HCT116 (cell line): ENCODE results near the gene DOCK1. TPM values are rescaled to one million over a fixed set of nuclear protein-coding genes. Genes with fewer than 3 reads are reported as not detected.

Experiments used
- ATAC-seq: fragments of 200-7000 bp; cut with Tn5 transposase; 2 replicates; pipeline ENCODE4 v1.9.1; 2020; ENCODE audit warnings: mild to moderate bottlenecking, moderate library complexity
- BruUV-seq: library from RNA; stranded (reverse); fragments of 400-500 nt; replicated peaks from 2 replicates; lab custom pipeline; 2021; lab: Mats Ljungman, UMichigan
- CTCF ChIA-PET: fragments of 300-600 bp; sonication (Branson Sonifier 250); formaldehyde crosslinking; loops from one replicate; lab custom pipeline; 2021; ENCODE audit warnings: antibody characterized with exemption; lab: Charles Lee
- POLR2A ChIA-PET: fragments of 300-600, 350-600 bp; sonication (Branson Sonifier 250); formaldehyde crosslinking; loops from one replicate; lab custom pipeline; 2021; ENCODE audit warnings: antibody characterized with exemption; lab: Charles Lee
- RAD21 ChIA-PET, 2 experiments: fragments of 300-600 bp; sonication (Branson Sonifier 250); formaldehyde crosslinking; loops; one replicate each; lab custom pipeline; 2023; ENCODE audit warnings: low total read pairs in 2 of 2; ENCODE audit not compliant: uncharacterized antibody in 2 of 2, unreplicated experiment in 2 of 2, low non-redundant PET in 1 of 2; lab: Charles Lee
- DNase-seq: peaks from one replicate; pipeline ENCODE4 v3.0.0-alpha.2; 2010; ENCODE audit warnings: low read depth, low spot score
- H2AFZ ChIP-seq: fragments of 200-600 bp; shearing (Covaris generic), sonication (generic); 2 replicates; pipeline ENCODE4 v1.6.1; 2017; ENCODE audit warnings: low read depth, mixed run types, mixed read lengths, antibody characterized with exemption, low read length; ENCODE audit not compliant: poor library complexity, severe bottlenecking
- H3K27ac ChIP-seq: 2 replicates; pipeline ENCODE4 v1.5.1; 2012; ENCODE audit warnings: low read depth, low read length
- H3K27me3 ChIP-seq: fragments of 200-600 bp; sonication (generic); 2 replicates; pipeline ENCODE4 v1.6.1; 2016; ENCODE audit warnings: mixed run types, low read length, mixed read lengths; ENCODE audit not compliant: insufficient read depth
- H3K36me3 ChIP-seq, 2 experiments: fragments of 200-500 bp in 1 of 2; fragments of 200-600 bp in 1 of 2; sonication (Bioruptor generic) in 1 of 2; sonication (generic) in 1 of 2; 2 replicates each; pipeline versions ENCODE4 v1.5.1 to v1.6.1; 2014 to 2016; ENCODE audit warnings: low read length in 2 of 2, inconsistent platforms in 1 of 2, mixed read lengths in 1 of 2, mixed run types in 1 of 2; ENCODE audit not compliant: insufficient read depth in 2 of 2, control insufficient read depth in 1 of 2
- H3K4me1 ChIP-seq, 2 experiments: fragments of 200-600 bp in 1 of 2; sonication (generic) in 1 of 2; 2 replicates each; pipeline versions ENCODE4 v1.5.1 to v1.6.1; 2012 to 2017; ENCODE audit warnings: low read length in 2 of 2, inconsistent platforms in 1 of 2, mild to moderate bottlenecking in 1 of 2, mixed read lengths in 1 of 2, mixed run types in 1 of 2, moderate library complexity in 1 of 2; ENCODE audit not compliant: insufficient read depth in 2 of 2, control insufficient read depth in 1 of 2
- H3K4me2 ChIP-seq: fragments of 200-600 bp; sonication (generic); 2 replicates; pipeline ENCODE4 v1.6.1; 2017; ENCODE audit warnings: mixed run types, low read length, mixed read lengths
- H3K4me3 ChIP-seq, 2 experiments: fragments of 200-600 bp in 1 of 2; sonication (generic) in 1 of 2; replicated peaks in 1 of 2; 2 replicates each; pipeline ENCODE4 v1.5.1; 2011 to 2016; ENCODE audit warnings: low read length in 2 of 2, control low read depth in 1 of 2, low read depth in 1 of 2, mild to moderate bottlenecking in 1 of 2, mixed read lengths in 1 of 2, mixed run types in 1 of 2
- H3K79me2 ChIP-seq: fragments of 200-600 bp; sonication (generic); 2 replicates; pipeline ENCODE4 v1.6.1; 2017; ENCODE audit warnings: mild to moderate bottlenecking, mixed run types, low read length, moderate library complexity, mixed read lengths; ENCODE audit not compliant: insufficient read depth
- H3K9ac ChIP-seq: fragments of 200-600 bp; sonication (generic); 2 replicates; pipeline ENCODE4 v1.6.1; 2016; ENCODE audit warnings: low read length, mixed read lengths
- H3K9me2 ChIP-seq: fragments of 200-600 bp; sonication (generic), shearing (Covaris generic); 2 replicates; pipeline ENCODE4 v1.6.1; 2017; ENCODE audit warnings: mixed run types, mild to moderate bottlenecking, moderate library complexity; ENCODE audit not compliant: insufficient read depth
- H3K9me3 ChIP-seq, 2 experiments: fragments of 200-500 bp in 1 of 2; fragments of 200-600 bp in 1 of 2; sonication (Bioruptor generic) in 1 of 2; sonication (generic) in 1 of 2; 2 replicates each; pipeline ENCODE4 v1.6.1; 2014 to 2017; ENCODE audit warnings: low read length in 2 of 2, mixed read lengths in 2 of 2, inconsistent platforms in 1 of 2, low read depth in 1 of 2, mild to moderate bottlenecking in 1 of 2, mixed run types in 1 of 2, moderate library complexity in 1 of 2; ENCODE audit not compliant: control insufficient read depth in 1 of 2, insufficient read depth in 1 of 2
- H4K20me1 ChIP-seq: fragments of 200-600 bp; sonication (generic), shearing (Covaris generic); 2 replicates; pipeline ENCODE4 v1.6.1; 2017; ENCODE audit warnings: mixed run types, mild to moderate bottlenecking, moderate library complexity; ENCODE audit not compliant: insufficient read depth
- CBX3 ChIP-seq: IDR thresholded peaks from 2 replicates; pipeline ENCODE4 v1.6.1; 2012; ENCODE audit warnings: low read depth
- EGR1 ChIP-seq: IDR thresholded peaks from 2 replicates; pipeline ENCODE4 v1.6.1; 2012; ENCODE audit warnings: low read depth
- EZH2phosphoT487 ChIP-seq: fragments of 200-600 bp; IDR thresholded peaks from 2 replicates; pipeline ENCODE4 v1.6.1; 2018; ENCODE audit warnings: antibody characterized with exemption, borderline replicate concordance
- POLR2A ChIP-seq: IDR thresholded peaks from 2 replicates; pipeline ENCODE4 v1.7.0; 2011; ENCODE audit warnings: borderline replicate concordance; ENCODE audit not compliant: insufficient read depth, insufficient read length; ENCODE audit errors: extremely low read depth
- RAD21 ChIP-seq: IDR thresholded peaks from 2 replicates; pipeline ENCODE4 v1.6.1; 2012; ENCODE audit warnings: low read depth, mild to moderate bottlenecking
- SRF ChIP-seq: IDR thresholded peaks from 2 replicates; pipeline ENCODE4 v1.6.1; 2012; ENCODE audit warnings: low read depth
- TCF7L2 ChIP-seq: IDR thresholded peaks from 2 replicates; pipeline ENCODE4 v1.7.0; 2011; ENCODE audit warnings: borderline replicate concordance, inconsistent platforms; ENCODE audit not compliant: insufficient read depth, insufficient read length; ENCODE audit errors: extremely low read depth
- YY1 ChIP-seq: IDR thresholded peaks from 2 replicates; pipeline ENCODE4 v1.6.1; 2011; ENCODE audit warnings: low read length, low read depth, moderate library complexity, mild to moderate bottlenecking; ENCODE audit not compliant: insufficient replicate concordance; ENCODE audit errors: extremely low read depth
- ZFX ChIP-seq: fragments of 450-650 bp; IDR thresholded peaks from 2 replicates; pipeline ENCODE4 v1.6.1; 2017
- intact Hi-C: fragments of 100-400 bp; cut with micrococcal nuclease; formaldehyde crosslinking; loops from 2 replicates; pipeline ENCODE4 v1.10.0; 2022
- total RNA-seq: library from RNA; stranded (reverse); gene quantifications from one replicate; pipeline ENCODE4 v1.2.1, GENCODE V29; 2021; ENCODE audit not compliant: unreplicated experiment
- TF ChIP-seq, protein P1 (sequence below), 3 experiments: fragments of 200-600 bp in 1 of 3; sonication (generic) in 1 of 3; IDR thresholded peaks in 2 of 3; conservative IDR thresholded peaks in 1 of 3; 2 replicates each; pipeline ENCODE4 v1.5.1; 2012 to 2017; ENCODE audit warnings: low read depth in 2 of 3, low read length in 2 of 3, antibody characterized with exemption in 1 of 3, borderline replicate concordance in 1 of 3, control low read depth in 1 of 3, mild to moderate bottlenecking in 1 of 3, mixed read lengths in 1 of 3, mixed run types in 1 of 3, moderate library complexity in 1 of 3; ENCODE audit not compliant: insufficient read depth in 1 of 3
- TF ChIP-seq, protein P2 (sequence below): IDR thresholded peaks from 2 replicates; pipeline ENCODE4 v1.6.1; 2012; ENCODE audit warnings: low read depth
- TF ChIP-seq, protein P3 (sequence below): IDR thresholded peaks from 2 replicates; pipeline ENCODE4 v1.6.1; 2011; ENCODE audit warnings: mild to moderate bottlenecking, low read length, moderate library complexity; ENCODE audit not compliant: insufficient replicate concordance; ENCODE audit errors: extremely low read depth

Gene DOCK1
- total RNA-seq, 1 experiment from 2014 or later = 46.5 TPM

DNA sequence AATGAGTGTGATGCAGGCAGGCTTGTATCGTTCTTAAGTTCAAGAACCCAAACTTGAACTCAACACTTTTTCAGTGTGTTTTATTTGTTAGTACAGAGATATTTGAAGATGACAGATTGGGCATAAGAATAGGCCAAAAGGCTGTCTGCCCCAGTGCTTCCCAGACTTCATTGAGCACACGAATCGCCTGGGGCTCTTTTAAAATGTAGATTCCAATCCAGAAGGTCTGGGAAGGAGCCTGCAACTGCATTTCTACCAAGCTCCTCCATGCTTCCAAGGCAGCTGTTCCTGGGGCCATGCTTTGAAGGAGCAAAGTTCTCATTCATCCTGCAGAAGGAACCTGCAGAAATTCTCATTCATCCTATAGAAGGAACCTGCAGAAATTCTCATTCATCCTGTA lies 405.7 kb downstream of the DOCK1 start:
- H3K27me3 ChIP-seq = no peaks in the 10 kb centered on the region
- H3K36me3 ChIP-seq = no peaks in the 10 kb centered on the region
- intact Hi-C loops = no loop called here
- no peak overlapping the region for H3K9ac ChIP-seq
- no peaks in the 10 kb centered on the region for H4K20me1 ChIP-seq
- DNase-seq = no peak
- BruUV-seq = no TSS peak
- no peaks in the 10 kb centered on the region for H3K4me1 ChIP-seq
- ChIA-PET RAD21 (no interaction called here), POLR2A (no interaction called here), CTCF (no interaction called here)
- no peak overlapping the region for H3K4me3 ChIP-seq
- no peak for ATAC-seq
- no peaks in the 10 kb centered on the region for H3K9me2 ChIP-seq
- no peak overlapping the region for H3K4me2 ChIP-seq
- TF ChIP-seq RAD21 (no peak), ZFX (no peak), EZH2phosphoT487 (no peak), TCF7L2 (no peak), POLR2A (no peak)
- H2AFZ ChIP-seq = no peak overlapping the region
- no peaks in the 10 kb centered on the region for H3K9me3 ChIP-seq
- no peaks in the 10 kb centered on the region for H3K79me2 ChIP-seq
- H3K27ac ChIP-seq = no peak overlapping the region

DNA sequence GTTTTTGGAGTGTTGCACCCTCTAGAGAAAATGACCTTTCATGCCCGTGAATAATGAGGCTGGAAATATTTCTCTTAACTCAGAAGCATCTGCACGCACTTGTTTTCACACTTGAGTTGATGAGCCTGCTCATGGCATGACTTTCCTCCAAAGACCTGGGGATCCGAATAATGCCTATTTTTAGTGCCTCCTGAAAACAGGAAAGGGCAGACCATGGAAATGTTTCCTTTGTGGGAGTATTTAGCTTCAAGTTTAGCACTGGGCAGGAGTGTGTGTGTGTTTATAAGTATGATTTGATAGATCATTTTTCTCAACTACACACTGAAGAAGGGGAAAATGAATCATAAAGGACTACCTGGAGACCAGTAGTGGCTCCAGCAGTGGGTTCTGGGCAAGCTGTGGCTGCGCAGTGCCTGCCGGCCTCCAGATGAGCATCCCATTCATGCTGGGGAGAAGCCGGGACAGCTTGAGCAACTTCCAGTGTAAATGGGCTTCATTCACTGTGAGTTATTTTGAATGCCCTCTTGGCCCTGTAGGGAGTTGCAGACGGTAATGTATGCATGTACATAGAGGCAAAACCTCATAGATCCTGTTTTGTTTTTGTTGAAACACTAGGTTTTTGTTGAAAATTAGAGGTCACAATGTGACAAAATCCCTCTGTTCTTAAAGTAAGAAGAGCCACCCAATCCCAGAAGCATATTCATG lies 408.9 kb downstream of the DOCK1 start:
- no peaks in the 10 kb centered on the region for H3K27me3 ChIP-seq
- no TSS peak for BruUV-seq
- no peaks in the 10 kb centered on the region for H3K36me3 ChIP-seq
- no peak overlapping the region for H3K4me3 ChIP-seq
- no peaks in the 10 kb centered on the region for H3K79me2 ChIP-seq
- no peak overlapping the region for H2AFZ ChIP-seq
- no peaks in the 10 kb centered on the region for H3K9me2 ChIP-seq
- DNase-seq (no peak), ATAC-seq (no peak)
- intact Hi-C loops = no loop called here
- POLR2A ChIA-PET = no interaction called here
- RAD21 ChIA-PET = no interaction called here
- CTCF ChIA-PET = no interaction called here
- H3K9ac ChIP-seq = no peak overlapping the region
- no peak overlapping the region for H3K4me2 ChIP-seq
- no peaks in the 10 kb centered on the region for H4K20me1 ChIP-seq
- H3K27ac ChIP-seq = no peak overlapping the region
- no peaks in the 10 kb centered on the region for H3K9me3 ChIP-seq
- H3K4me1 ChIP-seq = no peaks in the 10 kb centered on the region
- TF ChIP-seq RAD21 = no peak
- TF ChIP-seq, protein P1, sequence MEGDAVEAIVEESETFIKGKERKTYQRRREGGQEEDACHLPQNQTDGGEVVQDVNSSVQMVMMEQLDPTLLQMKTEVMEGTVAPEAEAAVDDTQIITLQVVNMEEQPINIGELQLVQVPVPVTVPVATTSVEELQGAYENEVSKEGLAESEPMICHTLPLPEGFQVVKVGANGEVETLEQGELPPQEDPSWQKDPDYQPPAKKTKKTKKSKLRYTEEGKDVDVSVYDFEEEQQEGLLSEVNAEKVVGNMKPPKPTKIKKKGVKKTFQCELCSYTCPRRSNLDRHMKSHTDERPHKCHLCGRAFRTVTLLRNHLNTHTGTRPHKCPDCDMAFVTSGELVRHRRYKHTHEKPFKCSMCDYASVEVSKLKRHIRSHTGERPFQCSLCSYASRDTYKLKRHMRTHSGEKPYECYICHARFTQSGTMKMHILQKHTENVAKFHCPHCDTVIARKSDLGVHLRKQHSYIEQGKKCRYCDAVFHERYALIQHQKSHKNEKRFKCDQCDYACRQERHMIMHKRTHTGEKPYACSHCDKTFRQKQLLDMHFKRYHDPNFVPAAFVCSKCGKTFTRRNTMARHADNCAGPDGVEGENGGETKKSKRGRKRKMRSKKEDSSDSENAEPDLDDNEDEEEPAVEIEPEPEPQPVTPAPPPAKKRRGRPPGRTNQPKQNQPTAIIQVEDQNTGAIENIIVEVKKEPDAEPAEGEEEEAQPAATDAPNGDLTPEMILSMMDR (IDR thresholded peaks at IDR 0.05 in 2 of 3, conservative IDR thresholded peaks at IDR 0.05 in 1 of 3; ENCODE audit: borderline replicate concordance in 1 of 3, insufficient read depth in 1 of 3, low read depth in 2 of 3, low read length in 2 of 3) = no peak
- no peak for TF ChIP-seq SRF
- TF ChIP-seq, protein P2, sequence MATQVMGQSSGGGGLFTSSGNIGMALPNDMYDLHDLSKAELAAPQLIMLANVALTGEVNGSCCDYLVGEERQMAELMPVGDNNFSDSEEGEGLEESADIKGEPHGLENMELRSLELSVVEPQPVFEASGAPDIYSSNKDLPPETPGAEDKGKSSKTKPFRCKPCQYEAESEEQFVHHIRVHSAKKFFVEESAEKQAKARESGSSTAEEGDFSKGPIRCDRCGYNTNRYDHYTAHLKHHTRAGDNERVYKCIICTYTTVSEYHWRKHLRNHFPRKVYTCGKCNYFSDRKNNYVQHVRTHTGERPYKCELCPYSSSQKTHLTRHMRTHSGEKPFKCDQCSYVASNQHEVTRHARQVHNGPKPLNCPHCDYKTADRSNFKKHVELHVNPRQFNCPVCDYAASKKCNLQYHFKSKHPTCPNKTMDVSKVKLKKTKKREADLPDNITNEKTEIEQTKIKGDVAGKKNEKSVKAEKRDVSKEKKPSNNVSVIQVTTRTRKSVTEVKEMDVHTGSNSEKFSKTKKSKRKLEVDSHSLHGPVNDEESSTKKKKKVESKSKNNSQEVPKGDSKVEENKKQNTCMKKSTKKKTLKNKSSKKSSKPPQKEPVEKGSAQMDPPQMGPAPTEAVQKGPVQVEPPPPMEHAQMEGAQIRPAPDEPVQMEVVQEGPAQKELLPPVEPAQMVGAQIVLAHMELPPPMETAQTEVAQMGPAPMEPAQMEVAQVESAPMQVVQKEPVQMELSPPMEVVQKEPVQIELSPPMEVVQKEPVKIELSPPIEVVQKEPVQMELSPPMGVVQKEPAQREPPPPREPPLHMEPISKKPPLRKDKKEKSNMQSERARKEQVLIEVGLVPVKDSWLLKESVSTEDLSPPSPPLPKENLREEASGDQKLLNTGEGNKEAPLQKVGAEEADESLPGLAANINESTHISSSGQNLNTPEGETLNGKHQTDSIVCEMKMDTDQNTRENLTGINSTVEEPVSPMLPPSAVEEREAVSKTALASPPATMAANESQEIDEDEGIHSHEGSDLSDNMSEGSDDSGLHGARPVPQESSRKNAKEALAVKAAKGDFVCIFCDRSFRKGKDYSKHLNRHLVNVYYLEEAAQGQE = no peak
- no peak for TF ChIP-seq EGR1
- no peak for TF ChIP-seq YY1
- TF ChIP-seq, protein P3, sequence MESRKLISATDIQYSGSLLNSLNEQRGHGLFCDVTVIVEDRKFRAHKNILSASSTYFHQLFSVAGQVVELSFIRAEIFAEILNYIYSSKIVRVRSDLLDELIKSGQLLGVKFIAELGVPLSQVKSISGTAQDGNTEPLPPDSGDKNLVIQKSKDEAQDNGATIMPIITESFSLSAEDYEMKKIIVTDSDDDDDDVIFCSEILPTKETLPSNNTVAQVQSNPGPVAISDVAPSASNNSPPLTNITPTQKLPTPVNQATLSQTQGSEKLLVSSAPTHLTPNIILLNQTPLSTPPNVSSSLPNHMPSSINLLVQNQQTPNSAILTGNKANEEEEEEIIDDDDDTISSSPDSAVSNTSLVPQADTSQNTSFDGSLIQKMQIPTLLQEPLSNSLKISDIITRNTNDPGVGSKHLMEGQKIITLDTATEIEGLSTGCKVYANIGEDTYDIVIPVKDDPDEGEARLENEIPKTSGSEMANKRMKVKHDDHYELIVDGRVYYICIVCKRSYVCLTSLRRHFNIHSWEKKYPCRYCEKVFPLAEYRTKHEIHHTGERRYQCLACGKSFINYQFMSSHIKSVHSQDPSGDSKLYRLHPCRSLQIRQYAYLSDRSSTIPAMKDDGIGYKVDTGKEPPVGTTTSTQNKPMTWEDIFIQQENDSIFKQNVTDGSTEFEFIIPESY = no peak
- TF ChIP-seq CBX3 = no peak
